GM13977 (cell line): ENCODE measurements around the gene CADM1.

ENCODE experiments used
- DNase-seq: peaks from one replicate; pipeline ENCODE4 v3.0.0; 2012; ENCODE audit warnings: low spot score
- in situ Hi-C: fragments of 300-500 bp; cut with MboI; formaldehyde crosslinking; loops from one replicate; pipeline ENCODE4 v1.12.0; 2022; ENCODE audit warnings: low sequenced_read_pairs, low pct_unique_long_range_greater_than_20kb, mixed read lengths, inconsistent platforms; ENCODE audit not compliant: unreplicated experiment
- TF ChIP-seq, protein P1 (sequence below): IDR thresholded peaks from 2 replicates; pipeline ENCODE4 v1.5.1; 2012; ENCODE audit warnings: mild to moderate bottlenecking, control low read depth; ENCODE audit not compliant: insufficient read depth; ENCODE audit errors: extremely low read depth, missing control alignments

Gene CADM1

GRCh38 chr11:115521825-115522224 lies 17.6 kb upstream of the CADM1 start:
- DNase-seq = no peak

GRCh38 chr11:115518983-115519628 lies 14.9 kb upstream of the CADM1 start:
- no peak for DNase-seq
- in situ Hi-C loops = no loop called here
- TF ChIP-seq, protein P1, sequence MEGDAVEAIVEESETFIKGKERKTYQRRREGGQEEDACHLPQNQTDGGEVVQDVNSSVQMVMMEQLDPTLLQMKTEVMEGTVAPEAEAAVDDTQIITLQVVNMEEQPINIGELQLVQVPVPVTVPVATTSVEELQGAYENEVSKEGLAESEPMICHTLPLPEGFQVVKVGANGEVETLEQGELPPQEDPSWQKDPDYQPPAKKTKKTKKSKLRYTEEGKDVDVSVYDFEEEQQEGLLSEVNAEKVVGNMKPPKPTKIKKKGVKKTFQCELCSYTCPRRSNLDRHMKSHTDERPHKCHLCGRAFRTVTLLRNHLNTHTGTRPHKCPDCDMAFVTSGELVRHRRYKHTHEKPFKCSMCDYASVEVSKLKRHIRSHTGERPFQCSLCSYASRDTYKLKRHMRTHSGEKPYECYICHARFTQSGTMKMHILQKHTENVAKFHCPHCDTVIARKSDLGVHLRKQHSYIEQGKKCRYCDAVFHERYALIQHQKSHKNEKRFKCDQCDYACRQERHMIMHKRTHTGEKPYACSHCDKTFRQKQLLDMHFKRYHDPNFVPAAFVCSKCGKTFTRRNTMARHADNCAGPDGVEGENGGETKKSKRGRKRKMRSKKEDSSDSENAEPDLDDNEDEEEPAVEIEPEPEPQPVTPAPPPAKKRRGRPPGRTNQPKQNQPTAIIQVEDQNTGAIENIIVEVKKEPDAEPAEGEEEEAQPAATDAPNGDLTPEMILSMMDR = no peak

More at GRCh38 chr11:115521825-115522224, 17.6 kb upstream of the CADM1 start:
- TF ChIP-seq, protein P1 = no peak
- in situ Hi-C loops = no loop called here

DNA sequence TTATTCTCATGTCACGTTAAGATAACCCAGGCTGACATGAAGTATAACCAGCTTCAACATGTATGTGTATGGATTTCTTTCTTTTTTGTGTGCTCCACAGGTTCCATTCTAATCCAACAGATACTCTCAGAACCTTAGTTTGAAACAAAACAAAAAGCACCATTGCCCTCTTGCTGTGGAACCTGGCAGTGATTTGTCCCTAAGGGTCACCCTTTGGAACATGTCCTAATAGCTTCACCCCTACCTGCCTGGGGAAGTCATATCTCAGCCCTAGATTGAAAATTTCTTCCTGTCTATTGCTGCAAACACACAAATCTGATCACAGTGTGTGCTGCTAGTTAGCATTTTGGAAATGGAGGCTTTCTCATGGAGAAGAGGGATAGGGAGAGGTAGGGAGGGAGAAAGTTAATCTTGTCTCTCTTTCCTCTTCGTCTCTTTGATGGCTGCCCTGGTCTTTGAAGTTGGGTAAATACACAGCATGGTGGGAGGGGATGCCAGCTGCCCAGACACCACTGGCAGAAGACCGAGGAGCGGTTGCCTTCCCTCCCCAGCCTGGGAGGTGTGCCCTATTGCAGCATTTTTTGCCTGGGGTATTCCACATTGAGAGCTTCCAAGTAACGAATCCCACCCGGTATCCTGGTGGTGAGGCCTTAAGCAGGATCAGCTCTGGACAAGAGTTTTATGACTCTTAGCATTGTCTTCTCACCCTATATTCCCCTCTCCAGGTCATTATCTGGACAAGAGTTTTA lies 11.6 kb upstream of the CADM1 start:
- no peak for DNase-seq
- TF ChIP-seq, protein P1 = no peak
- in situ Hi-C loops = no loop called here

DNA sequence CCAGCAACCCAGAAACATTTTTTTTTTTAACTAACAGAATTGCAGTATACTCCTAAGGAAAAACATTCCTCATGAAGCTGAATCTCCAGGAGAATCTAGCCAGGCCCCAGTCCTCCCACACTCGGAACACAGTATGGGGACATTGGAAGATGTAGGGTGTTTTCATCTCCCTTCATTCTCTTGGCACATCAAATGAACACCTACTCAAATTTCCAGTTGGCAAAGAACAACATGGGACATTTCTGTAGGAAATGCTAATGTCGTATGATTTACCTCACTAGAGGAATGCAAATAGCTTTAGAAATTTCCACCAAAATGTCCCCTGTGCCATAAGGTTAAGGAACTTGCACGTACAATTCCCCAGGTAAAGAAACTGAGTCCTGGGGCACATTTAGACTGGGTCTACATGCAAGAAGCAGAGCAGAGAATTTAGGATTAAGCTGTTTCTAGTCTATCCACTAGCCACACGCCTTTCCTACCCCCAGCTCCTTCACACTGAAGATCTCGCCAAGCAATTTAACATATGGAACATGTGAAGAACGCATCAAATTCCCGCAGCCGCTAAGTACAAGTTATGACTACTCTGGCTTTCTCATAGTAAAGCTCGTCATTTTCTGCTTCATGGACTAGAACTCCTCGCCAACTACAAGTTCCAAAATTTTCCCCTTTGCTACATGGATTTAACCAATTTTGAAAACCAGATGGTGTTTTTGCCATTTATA lies 2.9 kb upstream of the CADM1 start:
- DNase-seq = no peak
- in situ Hi-C loops = no loop called here

GRCh38 chr11:115505175-115505574 lies 960 bp upstream of the CADM1 start:
- TF ChIP-seq, protein P1 = no peak
- in situ Hi-C loops = no loop called here
- DNase-seq = no peak

More for the DNA sequence above, 2.9 kb upstream of the CADM1 start:
- TF ChIP-seq, protein P1 = no peak

GRCh38 chr11:115503886-115504275 lies 334 bp downstream of the CADM1 start:
- TF ChIP-seq, protein P1 = no peak
- in situ Hi-C loops = no loop called here
- peak; percentile 32 for DNase-seq
